Transverse colon (tissue), 4 donors: ENCODE measurements around the gene SFXN1.

ENCODE experiments used
- CTCF ChIP-seq, 5 experiments: fragments of 200-600 bp in 3 of 5; fragments of 450-650 bp in 2 of 5; sonication (generic) in 3 of 5; IDR thresholded peaks; 1 replicate in 2 of 5; 2 replicates in 3 of 5; pipeline ENCODE4 v1.5.1; 2016 to 2017; ENCODE audit warnings: antibody characterized with exemption in 5 of 5, inconsistent platforms in 3 of 5, mild to moderate bottlenecking in 2 of 5, moderate library complexity in 1 of 5
- EP300 ChIP-seq: sonication (generic); formaldehyde crosslinking; IDR thresholded peaks from one replicate; pipeline ENCODE4 v1.6.1; 2017; ENCODE audit warnings: antibody characterized with exemption, low read depth
- POLR2AphosphoS5 ChIP-seq, 3 donors: sonication (generic); formaldehyde crosslinking; IDR thresholded peaks; one replicate each; pipeline ENCODE4 v1.6.1; 2016; ENCODE audit warnings: antibody characterized with exemption in 3 of 3

- TF ChIP-seq POLR2AphosphoS5 (IDR thresholded peaks at IDR 0.05) (no peak), CTCF (IDR thresholded peaks at IDR 0.05) (no peak), EP300 (no peak)
These were observed 70.4 kb downstream of the SFXN1 start for GRCh38 chr5:175548626-175549311.
